ELR (cell line): ENCODE results near the gene ZNF768.
A peak's percentile ranks its signal among the peaks of the same experiment; 100 is the strongest.
"Not testable (repeated sequence)": the region's sequence is repeated elsewhere in the genome, so short reads cannot be mapped to it uniquely, and the experiment has no call there.

Experiments used
- DNase-seq: peaks from one replicate; pipeline ENCODE4 v3.0.0-alpha.2; 2015; ENCODE audit warnings: low read depth

ZNF768 gene

DNA sequence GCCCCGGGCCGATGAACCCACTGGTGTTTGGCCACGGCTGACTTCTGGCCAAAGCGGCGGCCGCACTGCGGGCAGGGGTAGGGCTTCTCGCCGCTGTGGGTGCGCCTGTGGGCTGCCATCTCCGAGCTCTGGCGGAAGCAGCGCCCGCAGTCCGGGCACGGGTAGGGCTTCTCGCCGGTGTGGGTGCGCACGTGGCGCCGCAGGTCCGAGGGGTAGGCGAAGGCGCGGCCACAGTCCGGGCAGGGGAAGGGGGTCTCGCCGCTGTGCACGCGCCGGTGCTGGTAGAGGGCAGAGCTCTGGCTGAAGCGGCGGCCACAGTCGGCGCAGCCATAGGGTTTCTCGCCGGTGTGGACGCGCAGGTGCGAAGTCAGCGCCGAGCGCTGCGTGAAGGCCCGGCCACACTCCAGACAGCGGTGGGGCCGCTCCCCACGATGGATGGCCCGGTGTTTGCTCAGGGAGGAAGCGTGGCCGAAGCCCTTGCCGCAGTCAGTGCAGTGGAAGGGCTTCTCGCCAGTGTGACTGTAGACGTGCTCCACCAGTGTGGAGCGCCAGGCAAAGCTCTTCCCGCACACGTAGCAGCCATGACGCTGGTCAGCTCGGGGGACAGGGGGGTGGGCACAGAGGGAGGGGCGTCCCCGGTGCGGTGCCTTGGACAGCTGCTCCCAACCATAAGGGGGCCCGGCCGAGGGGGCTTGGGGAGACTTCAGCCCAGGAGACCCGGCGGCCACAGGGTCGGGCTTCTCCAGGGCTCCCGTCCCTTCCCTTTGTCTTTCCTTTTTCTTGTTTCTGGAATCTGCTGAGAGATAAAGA lies 29.2 kb upstream of the ZNF768 start:
- no peak for DNase-seq

DNA sequence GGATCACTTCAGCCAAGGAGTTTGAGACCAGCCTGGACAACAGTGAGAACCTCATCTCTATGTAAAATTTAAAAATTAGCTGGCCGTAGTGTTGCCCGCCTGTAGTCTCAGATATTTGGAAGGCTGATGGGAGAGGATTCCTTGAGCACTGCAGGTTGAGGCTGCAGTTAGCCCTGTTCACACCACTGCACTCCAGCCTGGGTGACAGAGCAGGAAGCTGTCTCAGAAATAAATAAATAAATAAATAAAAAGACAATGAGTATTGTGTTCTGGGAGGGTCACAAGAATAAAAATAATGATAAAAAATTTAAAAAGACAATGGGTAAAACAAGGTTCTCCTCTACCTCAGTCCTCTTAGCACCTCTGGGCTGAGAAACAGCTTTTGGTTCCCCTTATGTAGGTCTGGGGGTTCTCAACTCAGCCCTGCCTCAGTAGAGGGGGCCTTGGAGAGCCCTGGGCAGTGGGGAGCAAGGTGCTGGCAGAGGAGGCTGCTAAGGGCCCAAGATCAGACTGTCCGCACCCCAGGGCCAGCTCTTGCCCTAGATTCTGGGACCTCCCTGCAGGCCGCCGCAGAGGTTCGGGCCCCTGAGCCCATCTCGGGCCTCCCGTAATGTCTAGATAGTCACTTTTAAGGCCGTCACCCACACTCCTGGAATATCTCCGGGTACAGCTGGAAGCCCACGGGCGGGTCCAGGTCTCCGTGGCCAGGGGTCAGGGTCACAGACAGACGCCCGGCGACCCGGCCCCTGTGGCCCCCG lies 28.4 kb upstream of the ZNF768 start:
- DNase-seq: no peak

DNA sequence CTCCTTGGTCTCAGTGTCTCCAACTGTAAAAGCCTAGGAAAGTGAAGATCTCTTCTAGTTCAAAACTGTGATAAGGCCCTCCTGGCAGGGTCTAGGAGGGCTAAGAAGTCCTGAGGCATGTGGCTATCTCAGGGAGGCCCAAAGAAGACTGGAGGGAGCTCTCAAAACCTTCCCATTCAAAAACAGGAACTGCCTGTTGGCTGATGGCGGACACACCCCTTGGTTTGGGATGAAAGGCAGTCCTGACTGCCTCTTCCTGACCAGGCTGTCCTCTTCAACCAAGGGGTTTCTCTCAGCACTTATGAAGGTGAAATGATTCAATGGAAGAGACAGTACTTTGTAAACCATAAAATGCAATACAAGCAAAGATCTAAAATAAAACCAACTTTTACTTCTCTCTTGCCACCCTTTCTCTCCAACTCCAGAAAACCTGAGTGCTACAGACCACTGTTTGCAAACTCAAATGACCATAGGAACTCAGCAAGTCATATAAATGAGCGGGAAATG lies 27.1 kb upstream of the ZNF768 start:
- no peak for DNase-seq

DNA sequence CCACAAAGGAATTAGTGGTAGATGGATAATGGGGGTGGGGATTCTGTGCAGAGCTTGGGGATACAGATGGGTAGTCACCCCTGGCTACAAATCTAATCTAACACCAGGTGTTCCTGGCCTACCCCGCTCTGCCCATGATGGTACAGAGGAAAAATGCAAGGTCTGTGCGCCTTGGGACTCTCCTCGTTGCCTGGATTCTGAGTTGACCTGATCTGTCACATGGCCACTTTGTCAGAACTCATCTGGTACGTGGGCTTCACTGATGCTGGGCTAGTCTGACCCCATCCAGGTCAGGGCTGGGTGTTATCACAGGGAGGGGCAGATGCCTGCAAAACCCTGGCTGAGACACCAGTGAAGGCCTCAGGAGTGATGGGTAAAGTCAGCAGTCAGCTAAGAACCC lies 26.6 kb upstream of the ZNF768 start:
- DNase-seq: no peak

DNA sequence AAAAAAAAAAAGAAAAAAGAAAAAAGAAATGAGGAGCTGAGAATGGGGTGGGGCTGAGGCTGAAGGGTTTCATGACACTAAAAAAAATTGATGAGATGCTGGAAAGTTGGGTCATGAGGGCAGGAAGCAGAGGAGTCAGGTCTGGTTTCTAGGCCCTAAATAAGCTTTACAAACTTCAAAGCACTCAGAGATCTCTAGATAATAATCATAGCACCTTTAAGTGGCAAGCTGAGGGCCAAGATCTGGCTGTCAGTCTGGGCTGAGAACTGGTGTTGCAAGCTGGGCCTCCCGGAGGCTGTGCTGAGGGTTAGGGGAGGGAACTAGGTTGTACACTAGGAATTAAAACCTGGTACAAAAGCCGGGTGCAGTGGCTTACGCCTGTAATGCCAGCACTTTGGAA lies 25.4 kb upstream of the ZNF768 start:
- DNase-seq: no peak

DNA sequence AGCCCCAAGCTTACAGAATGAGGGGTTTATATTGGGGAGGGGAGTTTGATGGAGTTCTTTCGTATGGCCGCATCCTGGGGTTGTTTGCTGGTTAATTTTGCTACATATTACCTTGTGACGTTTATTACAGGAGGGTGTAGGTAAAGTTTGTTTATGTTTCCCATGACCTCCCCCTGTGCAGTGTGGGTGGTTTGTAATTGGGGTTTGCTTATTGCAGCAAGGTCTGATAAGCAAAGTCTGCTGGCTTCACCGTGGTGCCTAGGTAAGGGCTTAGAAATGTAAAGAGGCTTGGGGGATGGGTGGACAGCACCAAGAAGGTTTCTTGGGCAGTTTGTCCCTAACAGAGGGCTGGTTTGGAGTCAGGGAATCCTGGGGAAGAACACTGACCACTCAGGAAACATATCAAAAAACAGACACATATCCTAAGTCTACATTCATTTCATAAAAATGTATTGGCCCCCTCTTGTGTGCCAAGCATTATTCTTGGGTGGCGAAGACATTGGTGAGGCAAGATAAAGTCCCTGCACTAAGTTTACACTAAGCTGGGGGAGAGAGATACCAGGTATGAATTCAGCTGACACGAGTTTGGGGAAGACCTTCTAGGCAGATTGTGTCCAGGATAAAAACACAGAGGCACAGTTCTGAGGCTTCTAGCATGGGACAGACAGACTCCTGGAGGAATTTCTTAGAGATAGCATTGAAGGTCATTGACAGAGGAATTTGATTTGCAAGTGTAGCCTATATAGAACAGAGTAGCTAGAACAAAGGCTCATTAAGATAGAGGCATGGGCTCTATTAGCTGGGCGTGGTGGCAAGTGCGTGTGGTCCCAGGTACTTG lies 22.3 kb upstream of the ZNF768 start:
- no peak for DNase-seq

DNA sequence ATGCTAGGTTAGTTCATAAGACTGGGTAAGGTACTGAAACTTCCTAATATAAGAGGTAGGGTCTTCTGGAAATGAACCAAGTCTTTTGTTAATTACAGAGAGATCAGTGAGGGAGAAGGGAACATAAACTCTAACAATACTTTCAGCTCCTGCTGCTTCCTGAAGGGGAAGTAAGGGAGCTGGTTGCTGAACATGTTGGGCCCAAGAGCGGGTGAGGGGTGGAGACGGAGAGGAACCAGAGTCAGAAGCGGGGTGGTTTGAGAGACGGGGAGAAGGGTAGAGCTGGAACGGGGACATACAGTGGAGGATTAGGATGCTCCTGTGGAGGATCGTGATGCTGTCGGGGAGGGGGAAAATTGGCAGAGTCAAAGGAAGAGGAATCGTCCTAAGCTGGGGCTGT lies 19.7 kb upstream of the ZNF768 start:
- no peak for DNase-seq

DNA sequence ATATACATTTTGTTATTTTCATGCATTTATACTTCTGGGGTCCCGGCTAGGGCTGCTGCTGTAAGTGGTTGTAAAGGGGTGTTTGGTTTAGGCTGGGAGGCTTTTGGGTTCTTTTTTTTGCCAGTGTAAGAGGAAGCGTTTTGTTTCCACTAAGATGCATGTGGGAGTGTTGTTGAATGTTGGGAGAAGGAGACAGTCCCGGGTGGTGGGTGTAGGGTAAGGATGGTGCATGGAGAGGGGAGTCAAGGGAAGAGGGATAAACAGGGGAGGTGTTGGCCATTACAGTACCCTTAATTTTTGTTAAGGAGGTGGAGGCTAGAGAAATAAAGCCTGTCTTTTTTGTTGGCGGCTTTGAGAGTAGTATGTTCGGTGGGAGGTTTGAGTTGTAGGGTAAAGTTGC lies 16.7 kb upstream of the ZNF768 start:
- no peak for DNase-seq

DNA sequence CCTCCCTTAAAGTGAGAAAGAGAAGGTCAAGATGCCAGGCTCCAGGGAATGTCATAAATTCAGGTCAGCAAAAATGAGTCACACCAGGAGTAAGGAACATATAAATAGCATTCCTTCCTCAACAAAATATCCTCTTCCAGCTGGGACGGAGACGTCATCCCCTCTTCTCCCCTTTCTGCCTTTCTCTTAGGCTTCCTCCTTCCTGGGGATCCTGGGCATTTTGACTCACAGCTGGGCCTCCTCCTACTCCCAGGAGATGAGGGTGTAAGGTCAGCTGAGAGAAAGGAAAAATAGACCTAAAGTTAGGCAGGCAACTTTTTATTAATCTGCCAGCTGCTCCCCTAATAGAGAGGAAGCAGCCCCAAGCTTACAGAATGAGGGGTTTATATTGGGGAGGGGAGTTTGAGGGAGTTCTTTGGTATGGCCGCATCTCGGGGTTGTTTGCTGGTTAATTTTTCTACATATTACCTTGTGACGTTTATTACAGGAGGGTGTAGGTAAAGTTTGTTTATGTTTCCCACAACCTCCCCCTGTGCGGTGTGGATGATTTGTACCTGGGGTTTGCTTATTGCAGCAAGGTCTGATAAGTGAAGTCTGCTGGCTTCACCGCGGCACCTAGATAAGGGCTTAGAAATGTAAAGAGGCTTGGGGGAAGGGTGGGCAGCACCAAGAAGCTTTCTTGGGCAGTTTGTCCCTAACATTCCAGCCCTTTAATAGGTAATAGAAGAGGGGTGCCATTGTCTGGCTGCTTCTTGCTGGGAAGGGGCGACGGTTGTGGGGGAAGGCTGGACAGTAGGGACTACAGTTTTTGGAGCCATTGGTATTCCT lies 15.3 kb upstream of the ZNF768 start:
- DNase-seq: peak; percentile 52

DNA sequence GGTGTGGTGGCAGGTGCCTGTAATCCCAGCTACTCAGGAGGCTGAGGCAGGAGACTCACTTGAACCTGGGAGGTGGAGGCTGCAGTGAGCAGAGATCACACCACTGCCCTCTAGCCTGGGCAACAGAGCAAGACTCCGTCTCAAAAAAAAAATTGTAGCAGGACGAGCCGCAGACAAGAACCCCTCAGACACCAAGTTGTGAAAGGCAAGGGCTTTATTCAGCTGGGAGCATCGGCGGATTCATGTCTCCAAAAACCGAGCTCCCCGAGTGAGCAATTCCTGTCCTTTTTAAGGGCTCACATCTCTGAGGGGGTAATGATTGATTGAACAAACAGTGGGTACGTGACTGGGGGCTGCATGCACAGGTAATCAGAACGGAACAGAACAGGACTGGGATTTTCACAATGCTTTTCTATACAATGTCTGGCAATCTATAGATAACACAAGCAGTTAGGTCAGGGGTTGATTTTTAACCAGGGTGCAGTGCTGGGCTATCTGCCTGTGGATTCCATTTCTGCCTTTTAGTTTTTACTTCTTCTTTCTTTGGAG lies 14.6 kb upstream of the ZNF768 start:
- DNase-seq: not testable (repeated sequence)

DNA sequence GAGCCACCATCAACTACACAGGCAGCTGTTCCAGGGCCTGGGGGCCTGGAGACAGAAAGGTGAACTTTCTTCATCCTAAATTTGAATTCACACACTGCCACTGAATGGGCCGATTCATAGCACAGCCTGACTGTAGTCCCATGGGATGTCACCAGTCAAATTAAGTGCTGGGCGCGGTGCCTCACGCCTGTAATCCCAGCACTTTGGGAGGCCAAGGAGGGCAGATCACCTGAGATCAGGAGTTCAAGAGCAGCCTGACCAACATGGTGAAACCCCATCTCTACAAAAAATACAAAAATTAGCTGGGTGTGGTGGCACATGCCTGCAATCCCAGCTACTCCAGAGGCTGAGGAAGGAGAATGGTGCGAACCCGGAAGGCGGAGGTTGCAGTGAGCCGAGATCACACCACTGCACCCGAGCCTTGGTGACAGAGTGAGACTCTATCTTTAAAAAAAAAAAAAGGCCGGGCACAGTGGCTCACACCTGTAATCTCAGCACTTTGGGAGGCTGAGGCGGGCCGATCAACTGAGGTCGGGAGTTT lies 13.7 kb upstream of the ZNF768 start:
- not testable (repeated sequence) for DNase-seq

DNA sequence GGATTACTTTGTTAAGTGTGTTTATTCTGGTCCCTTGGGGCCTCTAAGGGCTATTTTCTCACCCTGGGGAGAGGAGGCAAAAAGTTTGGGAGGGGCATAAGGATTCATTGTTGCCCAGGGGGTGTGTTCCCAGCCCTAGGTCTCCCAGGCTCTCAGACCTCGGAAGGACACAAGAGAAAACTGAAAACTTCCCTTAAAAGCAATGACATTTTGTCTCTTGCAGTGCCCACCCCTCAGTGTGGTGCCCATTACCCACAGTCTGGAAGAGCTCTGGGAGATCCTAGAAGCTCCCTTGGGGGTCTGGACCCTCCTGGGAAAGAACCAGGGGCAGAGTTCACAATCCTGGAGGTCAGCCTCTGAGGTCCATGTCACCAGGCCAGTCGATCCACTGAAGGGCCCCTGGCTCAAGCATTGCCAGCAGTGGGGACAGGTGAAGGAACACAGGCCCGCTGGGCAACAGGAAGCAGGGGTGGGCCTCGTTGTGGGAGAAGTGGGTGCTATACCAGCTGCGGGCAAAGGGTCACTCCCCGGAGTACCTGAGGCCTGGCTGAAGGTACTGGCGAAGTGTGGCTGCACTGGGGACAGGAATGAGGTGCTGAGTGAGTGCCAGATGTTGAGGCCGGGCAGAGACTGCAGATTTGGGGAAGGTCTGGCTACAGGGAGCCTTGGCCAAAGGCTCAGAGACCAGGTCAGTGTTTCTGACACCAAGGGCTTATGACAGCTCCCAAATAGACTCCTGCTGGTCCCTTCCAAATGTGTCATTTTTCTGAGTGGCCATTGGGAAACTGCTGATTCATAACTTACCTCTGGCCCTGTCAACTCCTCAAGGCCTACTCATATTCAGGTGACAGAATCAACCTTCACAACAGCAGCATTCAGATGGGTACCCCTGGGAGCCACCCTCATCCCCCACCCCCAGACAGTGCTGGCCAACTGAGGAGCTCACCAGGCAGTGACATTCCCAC lies 12.9 kb upstream of the ZNF768 start:
- DNase-seq: no peak

DNA sequence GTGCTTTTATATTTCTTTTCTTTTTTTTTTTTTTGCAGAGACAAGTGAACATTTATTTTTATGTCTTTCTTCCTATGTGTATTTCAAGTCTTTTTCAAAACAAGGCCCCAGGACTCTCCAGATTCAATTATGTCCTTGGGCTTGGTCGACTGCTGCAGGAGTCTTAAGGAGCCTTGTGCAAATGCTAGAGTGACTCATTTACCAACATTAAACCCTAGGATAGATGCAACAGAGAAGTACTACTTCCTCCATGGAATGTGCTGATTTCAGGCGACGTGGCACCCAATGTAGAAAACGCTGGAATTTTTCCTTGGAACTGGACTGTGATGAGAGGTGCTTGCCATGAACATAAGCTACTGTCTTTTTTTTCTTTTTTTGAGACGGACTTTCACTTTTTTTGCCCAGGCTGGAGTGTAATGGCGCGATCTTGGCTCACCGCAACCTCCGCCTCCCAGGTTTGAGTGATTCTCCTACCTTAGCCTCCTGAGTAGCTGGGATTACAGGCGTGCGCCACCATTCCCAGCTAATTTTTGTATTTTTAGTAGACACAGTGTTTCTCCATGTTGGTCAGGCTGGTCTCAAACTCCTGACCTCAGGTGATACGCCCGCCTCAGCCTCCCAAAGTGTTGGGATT lies 10.1 kb upstream of the ZNF768 start:
- not testable (repeated sequence) for DNase-seq

DNA sequence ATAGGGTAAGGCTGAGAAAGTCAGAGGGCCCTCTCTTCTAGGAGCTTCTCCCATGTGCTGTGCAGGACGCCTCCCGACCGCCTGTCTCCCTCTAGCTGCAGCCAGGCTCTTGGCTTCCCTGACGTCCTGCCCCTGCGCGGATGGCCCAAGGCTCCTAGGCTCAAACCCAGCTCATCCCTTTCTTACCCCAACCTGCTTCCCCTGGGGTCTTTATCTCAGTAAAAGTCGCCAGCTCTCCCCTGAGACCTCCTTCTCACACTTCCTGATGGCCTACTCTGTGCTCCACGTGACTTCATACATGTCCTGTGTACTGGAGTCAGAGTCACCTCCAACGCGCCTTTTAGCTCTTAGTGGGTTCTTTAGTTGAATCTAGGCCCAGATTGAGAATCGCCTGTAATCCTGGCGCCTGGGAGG lies 9.4 kb upstream of the ZNF768 start:
- DNase-seq: peak; percentile 72

DNA sequence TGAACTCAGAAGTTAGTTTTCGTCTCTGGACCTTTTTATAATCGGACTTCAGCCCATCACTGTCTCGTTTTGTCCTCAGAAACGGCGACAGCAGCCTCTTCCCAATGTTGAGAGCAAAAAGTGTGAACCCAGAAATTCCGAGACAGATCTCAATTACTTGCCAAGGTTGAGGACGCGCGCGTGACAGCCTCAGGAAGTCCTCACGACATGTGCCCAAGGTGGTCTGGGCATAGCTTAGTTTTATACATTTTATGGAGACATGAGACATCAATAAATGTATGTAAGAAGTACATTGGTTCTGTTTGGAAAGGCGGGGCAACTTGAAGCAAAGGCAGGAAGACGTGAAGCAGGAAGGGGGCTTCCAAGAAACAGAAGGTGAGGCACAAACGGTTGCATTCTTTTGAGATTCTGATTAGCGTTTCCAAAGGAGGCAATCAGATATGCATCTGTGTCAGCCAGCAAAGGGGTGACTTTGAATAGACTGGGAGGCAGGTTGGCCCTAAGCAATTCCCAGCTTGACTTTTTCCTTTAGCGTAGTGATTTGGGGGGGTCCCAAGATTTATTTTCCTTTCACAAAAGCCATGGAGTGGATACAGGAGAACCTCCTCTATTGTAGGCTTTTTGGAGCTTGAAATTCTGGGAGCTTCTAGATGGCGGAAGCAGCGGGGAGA lies 8.9 kb upstream of the ZNF768 start:
- peak; percentile 45 for DNase-seq

DNA sequence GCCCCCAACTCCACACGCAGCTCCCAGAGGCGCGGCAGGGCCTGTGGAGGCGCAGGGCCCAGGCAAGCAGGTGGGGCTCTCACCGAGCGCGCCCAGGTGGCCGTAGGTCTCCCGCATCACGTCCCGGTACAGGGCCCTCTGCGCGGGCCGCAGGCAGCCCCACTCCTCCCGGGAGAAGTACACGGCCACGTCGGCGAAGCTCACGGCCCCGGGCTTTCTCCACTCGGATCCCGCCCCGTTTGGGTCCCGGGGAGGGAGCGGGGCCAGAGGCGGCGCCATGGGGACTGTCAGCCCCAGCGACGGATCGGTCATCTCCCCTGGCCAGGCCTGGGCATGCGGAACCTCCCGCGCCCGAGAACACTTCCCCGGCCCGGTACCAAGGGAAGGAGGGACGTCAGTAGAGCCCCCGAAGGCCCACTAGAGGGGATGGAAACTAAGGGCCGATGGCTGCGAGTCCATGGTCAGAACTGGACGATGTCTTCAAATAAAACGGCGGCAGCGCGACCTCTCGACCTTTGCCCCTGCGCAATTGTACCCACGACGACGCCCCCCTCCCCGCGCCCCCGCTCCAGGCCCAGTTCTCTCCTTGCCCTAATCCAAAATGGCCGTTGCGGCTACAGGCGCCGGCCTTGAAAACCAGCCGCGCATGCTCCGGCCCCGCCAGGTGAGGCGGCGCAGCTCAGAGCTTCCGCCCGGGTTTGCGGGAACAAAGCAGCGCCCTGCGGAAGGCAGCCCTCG lies 8.2 kb upstream of the ZNF768 start, which contains the start of gene ZNF747:
Gene ZNF747, minus strand, starts transcription at position 491 of the 738 bp plus-strand sequence. Its CDS starts 179 bp downstream, at position 312.
- peak; percentile 86 for DNase-seq

DNA sequence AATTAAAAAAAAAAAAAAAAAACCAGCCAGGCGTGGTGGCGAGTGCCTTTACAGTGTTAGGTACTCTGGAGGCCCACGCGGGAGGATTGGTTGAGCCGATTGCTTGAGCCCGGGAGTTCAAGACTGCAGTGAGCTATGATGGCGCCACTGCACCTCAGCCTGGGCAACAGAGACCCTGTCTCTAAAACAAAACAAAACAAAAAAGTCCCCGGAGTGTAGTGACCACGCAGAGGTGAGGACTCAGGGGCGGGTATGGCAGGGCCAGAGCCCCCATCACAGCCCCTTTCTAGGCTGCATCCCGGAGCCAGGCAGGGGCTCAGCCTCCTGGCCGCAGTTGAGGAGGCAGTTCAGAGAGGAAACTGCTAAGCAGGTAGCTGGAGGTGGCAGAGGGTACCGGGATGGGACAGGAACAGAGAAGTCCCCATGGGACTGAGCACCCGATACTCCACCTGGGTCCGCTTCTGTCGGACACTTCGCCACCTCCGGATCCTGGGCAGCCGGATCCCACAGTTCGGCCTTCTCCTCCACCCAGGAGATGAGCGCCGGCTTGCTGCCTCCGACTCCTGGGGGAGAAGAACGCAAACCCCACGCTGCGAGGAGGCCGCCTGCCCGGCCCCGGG lies 7.5 kb upstream of the ZNF768 start:
- peak; percentile 17 for DNase-seq
